H1 (cell line): ENCODE data around the gene DHRS1. TPM values are rescaled to one million over a fixed set of nuclear protein-coding genes. Genes with fewer than 3 reads are reported as not detected.

Source experiments
- CTCF ChIA-PET: fragments of 300-600 bp; sonication (Branson Sonifier 250); formaldehyde crosslinking; loops from one replicate; lab custom pipeline; 2021; ENCODE audit not compliant: partially characterized antibody; lab: Charles Lee
- POLR2A ChIA-PET: fragments of 300-600 bp; sonication (Branson Sonifier 250); formaldehyde crosslinking; loops from one replicate; lab custom pipeline; 2021; ENCODE audit warnings: inconsistent platforms; ENCODE audit not compliant: partially characterized antibody; lab: Charles Lee
- DNase-seq, 2 experiments: peaks; one replicate each; pipeline versions ENCODE4 v3.0.0 to v3.0.0-alpha.2; 2010 to 2022; ENCODE audit warnings: low spot score in 2 of 2, low read depth in 1 of 2, mixed read lengths in 1 of 2
- FAIRE-seq: peaks from 2 replicates; lab custom pipeline; 2011; peaks lifted over from hg19 to GRCh38; lab: Jason Lieb, UNC
- H2AFZ ChIP-seq: 2 replicates; pipeline ENCODE4 v1.8.1; 2012; ENCODE audit warnings: low read length, inconsistent platforms
- H2AK5ac ChIP-seq: 2 replicates; pipeline ENCODE4 v1.6.1; 2013; ENCODE audit warnings: low read depth, low read length
- H2BK120ac ChIP-seq: replicated peaks from 2 replicates; pipeline ENCODE3; 2013; ENCODE audit warnings: low read depth, low read length, inconsistent platforms
- H2BK12ac ChIP-seq: 2 replicates; pipeline ENCODE4 v1.6.1; 2013; ENCODE audit warnings: low read depth, low read length
- H2BK15ac ChIP-seq: 2 replicates; pipeline ENCODE4 v1.6.1; 2013; ENCODE audit warnings: low read length
- H2BK20ac ChIP-seq: 2 replicates; pipeline ENCODE4 v1.6.1; 2013; ENCODE audit warnings: low read length
- H2BK5ac ChIP-seq: 2 replicates; pipeline ENCODE4 v1.6.1; 2013; ENCODE audit warnings: low read depth, low read length
- H3K14ac ChIP-seq: 2 replicates; pipeline ENCODE4 v1.6.1; 2013; ENCODE audit warnings: inconsistent platforms; ENCODE audit not compliant: insufficient read length
- H3K18ac ChIP-seq: 2 replicates; pipeline ENCODE4 v1.6.1; 2013; ENCODE audit warnings: low read length; ENCODE audit errors: extremely low read depth
- H3K23ac ChIP-seq: 2 replicates; pipeline ENCODE4 v1.6.1; 2013; ENCODE audit warnings: inconsistent platforms; ENCODE audit not compliant: insufficient read length
- H3K23me2 ChIP-seq: 2 replicates; pipeline ENCODE4 v1.6.1; 2013; ENCODE audit warnings: low read depth, low read length
- H3K27ac ChIP-seq: 2 replicates; pipeline ENCODE4 v1.6.1; 2011; ENCODE audit warnings: low read depth, low read length, inconsistent platforms
- H3K27me3 ChIP-seq, 4 experiments: replicated peaks in 1 of 4; 1 replicate in 1 of 4; 2 replicates in 3 of 4; pipeline versions ENCODE4 v1.6.1 to v1.8.1; 2011 to 2013; ENCODE audit warnings: low read length in 3 of 4, mild to moderate bottlenecking in 3 of 4, inconsistent platforms in 2 of 4, mixed read lengths in 2 of 4, moderate library complexity in 1 of 4; ENCODE audit not compliant: control insufficient read depth in 3 of 4, insufficient read depth in 3 of 4; ENCODE audit errors: extremely low read depth in 1 of 4
- H3K36me3 ChIP-seq, 4 experiments: 2 replicates each; pipeline versions ENCODE4 v1.6.1 to v1.8.1; 2011 to 2013; ENCODE audit warnings: mild to moderate bottlenecking in 4 of 4, low read length in 3 of 4, moderate library complexity in 2 of 4, control low read depth in 1 of 4, inconsistent platforms in 1 of 4; ENCODE audit not compliant: insufficient read depth in 4 of 4, control insufficient read depth in 2 of 4
- H3K4ac ChIP-seq: replicated peaks from 2 replicates; pipeline ENCODE3; 2013; ENCODE audit warnings: low read length, low read depth, mixed read lengths, inconsistent platforms; ENCODE audit not compliant: insufficient read length
- H3K4me1 ChIP-seq, 4 experiments: replicated peaks in 1 of 4; 1 replicate in 1 of 4; 2 replicates in 3 of 4; pipeline versions ENCODE4 v1.6.1 to v1.8.1; 2011 to 2013; ENCODE audit warnings: low read length in 3 of 4, inconsistent platforms in 2 of 4, mixed read lengths in 1 of 4; ENCODE audit not compliant: insufficient read depth in 4 of 4, control insufficient read depth in 3 of 4
- H3K4me2 ChIP-seq, 2 experiments: 2 replicates each; pipeline versions ENCODE4 v1.6.1 to v1.8.1; 2011 to 2013; ENCODE audit warnings: low read depth in 2 of 2, low read length in 2 of 2, control low read depth in 1 of 2, inconsistent platforms in 1 of 2, mild to moderate bottlenecking in 1 of 2; ENCODE audit not compliant: insufficient read depth in 1 of 2
- H3K4me3 ChIP-seq, 4 experiments: fragments of 200-600, 300-600 bp in 1 of 4; sonication (generic), shearing (Covaris generic), sonication (Bioruptor Twin) in 1 of 4; 2 replicates each; pipeline versions ENCODE4 v1.5.1 to v1.8.1; 2011 to 2016; ENCODE audit warnings: low read length in 4 of 4, low read depth in 3 of 4, control low read depth in 2 of 4, inconsistent platforms in 2 of 4, mild to moderate bottlenecking in 2 of 4, mixed read lengths in 1 of 4, moderate library complexity in 1 of 4; ENCODE audit not compliant: insufficient read depth in 2 of 4; ENCODE audit errors: extremely low read depth in 1 of 4
- H3K56ac ChIP-seq: replicated peaks from 2 replicates; pipeline ENCODE3; 2013; ENCODE audit warnings: low read depth, mild to moderate bottlenecking, mixed read lengths, low read length, inconsistent platforms; ENCODE audit not compliant: insufficient read length
- H3K79me1 ChIP-seq: 2 replicates; pipeline ENCODE4 v1.6.1; 2013; ENCODE audit warnings: low read depth, low read length, control low read depth
- H3K79me2 ChIP-seq, 2 experiments: 2 replicates each; pipeline versions ENCODE4 v1.6.1 to v1.8.1; 2012 to 2013; ENCODE audit warnings: low read length in 2 of 2, mild to moderate bottlenecking in 2 of 2, inconsistent platforms in 1 of 2; ENCODE audit not compliant: insufficient read depth in 2 of 2, control insufficient read depth in 1 of 2
- H3K9ac ChIP-seq, 4 experiments: replicated peaks in 1 of 4; 1 replicate in 1 of 4; 2 replicates in 3 of 4; pipeline versions ENCODE4 v1.6.1 to v1.8.1; 2011 to 2013; ENCODE audit warnings: low read depth in 3 of 4, low read length in 3 of 4, control low read depth in 2 of 4, mild to moderate bottlenecking in 2 of 4, moderate library complexity in 2 of 4, inconsistent platforms in 1 of 4; ENCODE audit errors: extremely low read depth in 1 of 4
- H3K9me3 ChIP-seq, 2 experiments: 2 replicates each; pipeline versions ENCODE4 v1.6.1 to v1.8.1; 2012 to 2013; ENCODE audit warnings: mild to moderate bottlenecking in 2 of 2, moderate library complexity in 2 of 2, control low read depth in 1 of 2, inconsistent platforms in 1 of 2, low read depth in 1 of 2, low read length in 1 of 2, mixed read lengths in 1 of 2; ENCODE audit not compliant: insufficient read depth in 2 of 2
- H4K20me1 ChIP-seq, 2 experiments: replicated peaks in 1 of 2; 2 replicates each; pipeline versions ENCODE3 to v1.8.1; 2011 to 2013; ENCODE audit warnings: inconsistent platforms in 2 of 2, low read length in 2 of 2, mild to moderate bottlenecking in 1 of 2; ENCODE audit not compliant: insufficient read depth in 2 of 2, control insufficient read depth in 1 of 2
- H4K5ac ChIP-seq: 2 replicates; pipeline ENCODE4 v1.6.1; 2013; ENCODE audit warnings: low read length, low read depth, mixed read lengths, inconsistent platforms; ENCODE audit not compliant: insufficient read length
- H4K8ac ChIP-seq: 2 replicates; pipeline ENCODE4 v1.8.0; 2013; ENCODE audit warnings: mild to moderate bottlenecking, moderate library complexity, low read length, inconsistent platforms; ENCODE audit not compliant: insufficient read depth; ENCODE audit errors: extremely low read depth
- H4K91ac ChIP-seq: replicated peaks from 2 replicates; pipeline ENCODE3; 2013; ENCODE audit warnings: low read length, mixed read lengths, inconsistent platforms; ENCODE audit not compliant: insufficient read length
- EGR1 ChIP-seq: IDR thresholded peaks from 2 replicates; pipeline ENCODE4 v1.6.1; 2011; ENCODE audit warnings: low read depth, low read length, borderline replicate concordance
- JUND ChIP-seq: IDR thresholded peaks from 2 replicates; pipeline ENCODE4 v1.6.1; 2011; ENCODE audit warnings: mild to moderate bottlenecking, improper control_type of control experiment, low read length
- ZNF274 ChIP-seq: IDR thresholded peaks from 2 replicates; pipeline ENCODE4 v1.7.0; 2012; ENCODE audit warnings: low read length, borderline replicate concordance; ENCODE audit errors: extremely low read depth
- WGBS, 2 experiments: shearing (Covaris generic) in 1 of 2; methylation state at CpG; one replicate each; pipeline versions ENCODE4 v1.1.6 to v1.1.7; 2013 to 2015; ENCODE audit warnings: low lambda C conversion rate in 2 of 2, mixed read lengths in 2 of 2, inconsistent platforms in 1 of 2, low coverage in 1 of 2, missing lambda C conversion rate in 1 of 2; ENCODE audit not compliant: insufficient replicate concordance in 2 of 2, insufficient coverage in 1 of 2, insufficient read length in 1 of 2; ENCODE audit errors: extremely low coverage in 1 of 2, missing lambda C conversion rate in 1 of 2; 5-methylcytosine and 5-hydroxymethylcytosine counted together
- polyA plus RNA-seq, 7 experiments: library from polyadenylated mRNA; depleted of rRNA in 3 of 7; stranded (reverse) in 5 of 7; unstranded in 2 of 7; fragments of >200 nt in 5 of 7; fragments of 200-250 nt in 2 of 7; gene quantifications; 1 replicate in 5 of 7; 2 replicates in 1 of 7; 4 replicates in 1 of 7; pipeline versions ENCODE4 v1.2.1 to v1.2.3, GENCODE V29; 2011 to 2013; ENCODE audit warnings: missing spikeins in 2 of 7, mixed read lengths in 2 of 7
- total RNA-seq: library from RNA; stranded (reverse); fragmentation: NEBNext Ultra II Directional; extraction: Animal tissue kit (Norgen Biotek cat#: 25700); gene quantifications from 2 replicates; pipeline ENCODE4 v1.2.1, GENCODE V29; 2021

The DHRS1 gene
- total and polyA plus RNA-seq, 2 of the 8 experiments (the other 6 are each of a cell fraction or from before 2014, with no cell fraction given): 8.8 to 31.7 TPM

DNA sequence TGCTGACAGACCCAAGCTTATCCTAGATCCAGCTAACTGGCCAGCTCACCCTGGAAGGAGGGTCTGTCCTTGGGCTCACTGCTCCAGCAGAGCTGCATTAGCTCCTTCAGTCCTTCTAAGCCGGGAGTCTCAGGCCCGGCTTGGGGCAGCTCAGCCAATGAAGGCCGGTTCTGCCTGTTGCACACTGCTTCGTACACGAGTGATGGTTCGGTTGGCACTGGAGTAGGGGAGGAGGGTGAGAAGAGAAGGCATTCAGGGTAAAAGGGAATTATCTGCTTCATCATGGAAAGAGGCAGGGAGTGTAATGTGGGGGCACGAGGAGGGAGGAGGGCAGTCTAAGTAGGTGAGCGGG is 38.2 kb upstream of the DHRS1 start:
- WGBS, 2 experiments: 87% methylated on average over 8 of the region's 8 CpGs; no CpG with 5 or more reads in 1 of the 2 experiments
- FAIRE-seq (no peak), DNase-seq (no peak)
- no peak overlapping the region for H3K4me3 ChIP-seq
- no peaks in the 10 kb centered on the region for H3K9me3 ChIP-seq
- H4K20me1 ChIP-seq: peaks cover 0 to 2% of the 10 kb centered on the region in 2 experiments
- no peaks in the 10 kb centered on the region for H3K79me1 ChIP-seq
- no peaks in the 10 kb centered on the region for H3K79me2 ChIP-seq
- no peak overlapping the region for H2AFZ ChIP-seq
- peaks cover 22% of the 10 kb centered on the region; the same call in 1 of the 2 replicates for H3K23me2 ChIP-seq
- no peak overlapping the region for H2BK15ac ChIP-seq
- H3K27ac ChIP-seq: no peak overlapping the region
- H4K91ac ChIP-seq: no peak overlapping the region
- H2BK12ac ChIP-seq: no peak overlapping the region
- H3K18ac ChIP-seq: no peak overlapping the region
- ChIA-PET CTCF (interaction anchor here (0.8 to 27.8 kb wide), 7 partner anchors 9 to 90 kb away, joined by 3 to 664 read pairs (median 5); partner anchors contain the start of genes CBLN3, KHNYN and NFATC4), POLR2A (no interaction called here)
- H2AK5ac ChIP-seq: no peak overlapping the region
- no peak overlapping the region for H4K8ac ChIP-seq
- H3K36me3 ChIP-seq: no peaks in the 10 kb centered on the region
- no peak overlapping the region for H3K4me2 ChIP-seq
- H2BK5ac ChIP-seq: no peak overlapping the region
- peaks cover 68 to 91% (median 88%) of the 10 kb centered on the region in 4 experiments for H3K27me3 ChIP-seq
- no peak overlapping the region for H4K5ac ChIP-seq
- H3K4me1 ChIP-seq: peaks cover 0 to 17% (median 5%) of the 10 kb centered on the region in 4 experiments; a peak in 5 of 7 replicates
- H3K4ac ChIP-seq: no peak overlapping the region
- no peak overlapping the region for H3K56ac ChIP-seq
- TF ChIP-seq EGR1: no peak
- TF ChIP-seq ZNF274: no peak
- TF ChIP-seq JUND: no peak
- TF ChIP-seq, all 59 proteins: peak for 0
- H3K14ac ChIP-seq: no peak overlapping the region
- no peak overlapping the region for H2BK20ac ChIP-seq
- no peak overlapping the region for H3K23ac ChIP-seq
- no peak overlapping the region for H3K9ac ChIP-seq
- no peak overlapping the region for H2BK120ac ChIP-seq
